T1000 (cell line): Measurements from ENCODE around the gene KCNG1.
"Not testable (repeated sequence)": the region's sequence is repeated elsewhere in the genome, so short reads cannot be mapped to it uniquely, and the experiment has no call there.

Source experiments
- DNase-seq: peaks from one replicate; lab custom pipeline; 2025; ENCODE audit warnings: mixed read lengths; lab: John Stamatoyannopoulos, UW

The KCNG1 gene

DNA sequence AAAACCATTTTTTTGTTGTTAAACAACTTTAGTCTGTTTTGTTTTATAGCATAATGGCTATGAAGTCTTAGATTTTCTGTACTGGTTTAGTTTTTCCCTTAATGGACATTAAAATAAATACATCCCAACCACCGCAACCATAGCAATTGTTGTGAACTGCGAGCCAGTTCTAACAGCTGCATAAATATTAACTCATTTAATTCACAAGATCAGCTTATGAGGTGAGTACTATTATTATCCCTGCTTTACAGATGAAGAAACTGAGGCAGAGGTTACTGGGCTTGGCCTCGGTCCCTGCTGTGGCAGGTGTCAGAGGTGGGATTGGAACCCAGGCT lies 41.2 kb downstream of the KCNG1 start:
- no peak for DNase-seq

- DNase-seq = peak; percentile 34
Measured at GRCh38 chr20:50980851-50981713, 41.8 kb downstream of the KCNG1 start.

DNA sequence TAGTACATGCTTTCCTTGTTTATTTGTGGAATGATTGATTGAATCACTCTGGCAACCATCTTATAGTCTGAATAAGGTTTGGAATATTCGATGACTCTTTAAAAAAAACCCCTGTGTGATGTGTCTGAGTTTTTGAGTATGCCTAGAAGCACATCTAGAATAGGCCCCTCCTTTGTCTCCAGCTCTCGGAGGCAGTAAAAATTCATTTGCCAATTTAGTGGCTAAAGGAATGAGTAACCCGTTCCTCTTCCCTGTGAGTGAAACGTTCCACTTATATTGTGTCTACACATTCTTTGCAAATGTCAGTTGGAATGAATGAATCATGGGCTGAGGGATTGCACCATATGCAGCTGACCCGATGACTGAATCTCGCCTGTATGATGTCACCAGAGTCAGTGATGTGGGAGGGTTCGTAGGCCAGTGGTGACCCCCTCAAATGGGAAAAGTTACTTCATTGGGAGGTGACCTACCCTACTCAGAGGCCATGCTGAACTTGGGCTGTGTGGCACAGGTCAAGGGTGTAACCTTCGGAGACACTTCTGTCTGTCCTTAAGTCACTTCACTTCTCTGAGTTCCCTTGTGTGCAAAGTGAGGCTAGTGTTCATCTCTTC lies 42.7 kb downstream of the KCNG1 start:
- peak; percentile 92 for DNase-seq

DNA sequence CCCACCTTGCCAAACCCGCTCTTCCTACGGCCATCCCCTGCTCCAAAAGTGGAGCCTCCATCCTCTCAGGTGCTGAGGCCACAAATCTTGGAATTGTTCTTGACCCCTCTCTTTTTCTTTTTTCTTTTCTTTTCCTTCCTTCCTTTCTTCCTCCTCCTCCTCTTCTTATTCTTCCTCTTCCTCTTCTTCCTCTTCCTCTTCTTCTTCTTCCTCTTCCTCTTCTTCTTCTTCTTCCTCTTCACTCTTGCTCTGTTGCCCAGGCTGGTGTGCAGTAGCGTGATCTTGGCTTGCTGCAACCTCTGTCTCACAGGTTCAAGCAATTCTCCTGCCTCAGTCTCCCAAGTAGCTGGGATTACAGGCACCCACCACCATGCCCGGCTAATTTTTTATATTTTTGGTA lies 44.4 kb downstream of the KCNG1 start:
- not testable (repeated sequence) for DNase-seq

DNA sequence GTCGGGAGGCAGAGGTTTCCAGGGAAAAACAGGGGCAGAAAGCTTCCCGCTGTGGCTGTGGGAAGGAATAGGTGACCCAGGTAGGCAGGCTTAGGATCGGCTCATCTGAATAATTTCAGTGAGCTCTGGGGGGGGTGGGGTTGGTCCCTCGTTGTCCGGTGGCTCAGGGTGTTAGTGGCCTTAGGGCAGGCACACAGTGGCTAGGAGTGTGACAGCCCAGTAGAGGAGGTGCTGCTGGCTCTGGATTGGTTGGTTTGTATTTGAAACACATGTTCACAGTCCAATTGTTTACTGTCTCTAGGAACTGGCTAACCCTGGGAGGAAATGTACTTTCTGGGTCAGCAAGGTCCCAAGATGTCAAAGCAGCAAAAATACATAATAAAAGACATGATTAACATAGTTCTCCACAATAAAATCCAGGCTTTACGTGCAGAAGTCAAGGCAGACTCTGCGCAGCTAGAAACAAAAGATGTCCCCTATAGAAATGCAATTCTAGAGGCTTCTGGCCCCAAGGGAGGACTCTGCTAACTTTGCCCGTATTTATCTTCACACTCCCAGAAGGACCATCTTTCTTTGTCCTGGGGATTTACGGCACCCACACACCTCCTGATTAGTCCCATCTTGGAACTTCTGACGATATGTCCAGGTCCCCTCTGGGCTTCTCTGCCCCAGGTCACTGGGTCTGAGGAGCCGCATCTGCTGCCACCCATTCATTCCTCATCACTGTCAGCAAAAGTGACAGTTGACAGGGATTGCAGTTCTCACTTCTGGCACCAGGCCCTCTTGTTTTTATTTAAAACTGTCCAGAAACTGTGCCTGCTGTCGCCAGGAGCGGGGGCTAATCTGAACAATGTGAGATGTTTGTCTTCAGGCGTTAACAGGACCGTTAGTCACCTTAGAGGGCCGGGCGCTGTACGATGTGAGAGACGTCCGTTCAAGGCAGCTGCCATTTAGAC lies 45.6 kb downstream of the KCNG1 start:
- no peak for DNase-seq

DNA sequence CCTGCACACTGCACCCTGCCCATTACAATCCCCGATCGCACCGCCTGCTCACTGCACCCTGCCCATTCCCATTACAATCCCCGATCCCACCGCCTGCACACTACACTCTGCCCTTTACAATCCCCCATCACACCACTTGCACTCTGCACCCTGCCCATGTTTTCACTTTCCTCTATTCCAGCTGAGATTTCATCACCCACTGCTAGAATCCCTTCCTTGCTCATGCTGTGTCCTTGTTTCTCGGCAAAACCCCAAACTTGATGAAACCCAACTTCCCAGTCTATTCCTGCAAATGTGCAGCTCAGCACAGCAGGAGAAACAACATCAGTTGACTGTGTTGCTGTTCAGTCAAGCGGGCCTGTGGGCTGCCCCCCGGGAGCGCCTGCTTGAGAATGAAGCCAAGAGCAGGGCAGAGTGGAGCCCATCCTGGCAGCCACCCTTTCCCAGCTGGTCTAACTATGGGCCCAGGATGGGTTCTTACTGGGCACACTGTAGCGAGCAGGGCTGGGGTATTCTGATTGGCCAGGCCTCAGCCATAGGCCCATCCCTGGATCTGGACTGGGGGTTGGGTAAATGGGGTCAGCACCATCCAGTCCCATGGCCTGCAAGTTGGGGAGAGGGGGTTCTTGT lies 47.1 kb downstream of the KCNG1 start:
- DNase-seq = no peak

GRCh38 chr20:50969912-50970311 lies 53.0 kb downstream of the KCNG1 start:
- no peak for DNase-seq

GRCh38 chr20:50969435-50969834 lies 53.5 kb downstream of the KCNG1 start:
- DNase-seq = no peak

GRCh38 chr20:50968289-50968688 lies 54.6 kb downstream of the KCNG1 start:
- DNase-seq = no peak

DNA sequence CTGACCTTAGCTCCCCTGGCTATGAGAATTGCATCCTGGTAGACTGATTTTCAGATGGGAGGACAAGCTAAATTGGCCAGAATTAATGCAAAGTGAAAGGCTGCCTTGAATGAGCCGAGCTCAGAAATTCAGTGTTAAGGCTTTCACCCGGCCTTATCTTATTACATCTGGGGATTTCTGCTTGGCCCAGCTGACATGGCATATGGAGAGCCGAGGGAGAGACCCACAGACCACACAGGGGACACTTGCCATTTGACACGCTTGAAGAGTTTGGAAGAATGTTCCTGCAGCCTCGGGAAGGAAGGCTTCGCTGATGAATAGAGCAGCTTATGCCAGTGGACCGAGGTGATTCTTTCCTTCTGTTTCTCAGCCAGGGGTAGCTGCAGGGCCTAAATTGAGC lies 55.3 kb downstream of the KCNG1 start:
- DNase-seq = no peak

- DNase-seq = no peak
Measured at GRCh38 chr20:50959543-50960126, 63.3 kb downstream of the KCNG1 start.

- DNase-seq = peak; percentile 95
Measured at GRCh38 chr20:50958615-50959542, 64.0 kb downstream of the KCNG1 start, which contains the start of gene MOCS3. MOCS3 (plus strand) TSS chr20:50958818; CDS start chr20:50958843, 25 bp downstream.

GRCh38 chr20:50957798-50958614 lies 64.9 kb downstream of the KCNG1 start, which contains the start of gene DPM1:
DPM1 (minus strand) TSS chr20:50958532; CDS start chr20:50958523, 9 bp downstream.
- peak; percentile 95 for DNase-seq

DNA sequence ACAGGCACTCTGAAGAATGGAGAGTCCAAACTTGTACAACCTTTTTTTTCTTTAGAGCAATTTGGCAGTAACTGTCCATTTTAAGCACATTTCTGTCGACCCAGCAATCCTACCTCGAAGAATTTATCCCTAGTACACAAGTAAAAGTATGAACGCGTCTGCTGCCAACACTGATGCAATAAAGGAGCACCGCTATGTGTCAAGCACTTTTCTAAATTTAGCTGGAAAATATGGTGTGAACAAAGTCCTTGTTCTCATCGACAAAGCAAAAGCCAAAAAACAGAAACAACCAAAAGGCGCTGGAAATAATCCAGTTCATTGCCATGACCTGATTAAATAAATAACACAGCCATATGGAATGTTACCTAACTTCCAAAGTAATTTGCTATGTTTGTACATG lies 65.6 kb downstream of the KCNG1 start:
- DNase-seq = no peak

DNA sequence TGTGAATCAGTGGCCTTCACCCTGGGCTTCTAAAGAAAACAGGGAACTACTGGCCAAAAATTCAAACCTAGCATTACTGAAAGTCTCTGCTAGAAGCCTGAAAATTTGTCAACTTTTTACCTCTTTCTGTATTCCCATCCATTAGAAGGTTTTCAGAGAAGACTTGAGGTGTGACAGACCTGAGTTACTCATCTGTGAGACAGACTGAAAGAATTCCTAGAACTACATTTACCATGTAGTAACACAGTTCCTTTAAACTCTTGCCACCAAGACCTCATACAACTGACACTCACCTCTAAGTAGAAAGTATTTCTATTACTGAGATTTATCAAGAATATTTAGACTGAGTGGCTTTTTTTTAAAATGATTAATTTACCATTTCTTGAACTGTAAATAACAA lies 69.1 kb downstream of the KCNG1 start:
- no peak for DNase-seq
